H9 (cell line): ENCODE results near the gene EVI5. TPM values are rescaled to one million over a fixed set of nuclear protein-coding genes. Genes with fewer than 3 reads are reported as not detected.

ENCODE experiments used
- DNase-seq: peaks from one replicate; pipeline ENCODE4 v3.0.0-alpha.2; 2017
- H2AFZ ChIP-seq: one replicate; pipeline ENCODE4 v1.6.1; 2013; ENCODE audit warnings: mild to moderate bottlenecking, low read length, control low read depth, moderate library complexity
- H2AK5ac ChIP-seq: 2 replicates; pipeline ENCODE4 v1.6.1; 2013; ENCODE audit warnings: low read length, control low read depth, mixed read lengths; ENCODE audit not compliant: insufficient read length
- H2BK120ac ChIP-seq: one replicate; pipeline ENCODE4 v1.6.1; 2013; ENCODE audit warnings: low read depth, mild to moderate bottlenecking, low read length, control low read depth, inconsistent platforms; ENCODE audit not compliant: poor library complexity, severe bottlenecking
- H2BK12ac ChIP-seq: 2 replicates; pipeline ENCODE4 v1.6.1; 2013; ENCODE audit warnings: low read length, control low read depth, mixed read lengths, low read depth; ENCODE audit not compliant: insufficient read length
- H2BK15ac ChIP-seq: 2 replicates; pipeline ENCODE4 v1.6.1; 2013; ENCODE audit warnings: low read depth, low read length, control low read depth
- H2BK20ac ChIP-seq: one replicate; pipeline ENCODE4 v1.6.1; 2013; ENCODE audit warnings: low read depth, mild to moderate bottlenecking, low read length, control low read depth, inconsistent platforms; ENCODE audit not compliant: poor library complexity, severe bottlenecking
- H2BK5ac ChIP-seq: 2 replicates; pipeline ENCODE4 v1.6.1; 2013; ENCODE audit warnings: low read length, control low read depth, mixed read lengths; ENCODE audit not compliant: insufficient read length
- H3K14ac ChIP-seq: 2 replicates; pipeline ENCODE4 v1.6.1; 2013; ENCODE audit warnings: low read length, control low read depth; ENCODE audit not compliant: insufficient read depth
- H3K18ac ChIP-seq: 2 replicates; pipeline ENCODE4 v1.6.1; 2013; ENCODE audit warnings: low read depth, mild to moderate bottlenecking, mixed read lengths, low read length, control low read depth; ENCODE audit not compliant: insufficient read length
- H3K23ac ChIP-seq: 2 replicates; pipeline ENCODE4 v1.6.1; 2013; ENCODE audit warnings: low read length, control low read depth, mixed read lengths, low read depth; ENCODE audit not compliant: insufficient read length
- H3K23me2 ChIP-seq: 2 replicates; pipeline ENCODE4 v1.6.1; 2013; ENCODE audit warnings: low read depth, mild to moderate bottlenecking, mixed read lengths, low read length, control low read depth; ENCODE audit not compliant: insufficient read length, poor library complexity, severe bottlenecking
- H3K27ac ChIP-seq: 2 replicates; pipeline ENCODE4 v1.5.1; 2013; ENCODE audit warnings: low read length, control low read depth, mixed read lengths, low read depth; ENCODE audit not compliant: insufficient read length
- H3K27me3 ChIP-seq: 2 replicates; pipeline ENCODE4 v1.6.1; 2013; ENCODE audit warnings: low read length, control low read depth, inconsistent platforms; ENCODE audit not compliant: insufficient read depth
- H3K4ac ChIP-seq: 2 replicates; pipeline ENCODE4 v1.6.1; 2013; ENCODE audit warnings: low read depth, mild to moderate bottlenecking, control low read depth, inconsistent platforms, low read length, moderate library complexity
- H3K4me1 ChIP-seq: 2 replicates; pipeline ENCODE4 v1.6.1; 2013; ENCODE audit warnings: low read length, control low read depth, inconsistent platforms; ENCODE audit not compliant: insufficient read depth
- H3K4me2 ChIP-seq: 2 replicates; pipeline ENCODE4 v1.6.1; 2013; ENCODE audit warnings: low read length, control low read depth, mixed read lengths; ENCODE audit not compliant: insufficient read length, insufficient read depth
- H3K56ac ChIP-seq: 2 replicates; pipeline ENCODE4 v1.6.1; 2013; ENCODE audit warnings: low read depth, mild to moderate bottlenecking, mixed read lengths, low read length, control low read depth; ENCODE audit not compliant: insufficient read length
- H3K79me1 ChIP-seq: 2 replicates; pipeline ENCODE4 v1.6.1; 2013; ENCODE audit warnings: low read depth, mild to moderate bottlenecking, moderate library complexity, low read length, control low read depth, inconsistent platforms; ENCODE audit not compliant: insufficient read depth, poor library complexity, severe bottlenecking
- H3K79me2 ChIP-seq: 2 replicates; pipeline ENCODE4 v1.6.1; 2013; ENCODE audit warnings: low read length, control low read depth, inconsistent platforms; ENCODE audit not compliant: insufficient read depth
- H3K9ac ChIP-seq: 2 replicates; pipeline ENCODE4 v1.6.1; 2013; ENCODE audit warnings: low read length, control low read depth, mixed read lengths; ENCODE audit not compliant: insufficient read length; ENCODE audit errors: extremely low read depth
- H3K9me3 ChIP-seq: one replicate; pipeline ENCODE4 v1.6.1; 2013; ENCODE audit warnings: low read depth, low read length, inconsistent platforms; ENCODE audit not compliant: control insufficient read depth
- H3T11ph ChIP-seq: one replicate; pipeline ENCODE4 v1.6.1; 2013; ENCODE audit warnings: mild to moderate bottlenecking, low read length, control low read depth, inconsistent platforms
- H4K20me1 ChIP-seq: one replicate; pipeline ENCODE4 v1.6.1; 2013; ENCODE audit not compliant: control insufficient read depth, insufficient read length, insufficient read depth
- H4K5ac ChIP-seq: 2 replicates; pipeline ENCODE4 v1.6.1; 2013; ENCODE audit warnings: low read depth, mild to moderate bottlenecking, mixed read lengths, low read length, control low read depth; ENCODE audit not compliant: insufficient read length
- H4K8ac ChIP-seq: replicated peaks from 2 replicates; pipeline ENCODE4 v1.6.1; 2013; ENCODE audit warnings: low read length, control low read depth, mixed read lengths, low read depth; ENCODE audit not compliant: insufficient read length
- H4K91ac ChIP-seq: 2 replicates; pipeline ENCODE4 v1.6.1; 2013; ENCODE audit warnings: low read depth, mild to moderate bottlenecking, moderate library complexity, mixed read lengths, low read length, control low read depth; ENCODE audit not compliant: insufficient read length
- H3K27ac Mint-ChIP-seq, 3 experiments: 2 replicates in 2 of 3; 3 replicates in 1 of 3; pipeline ENCODE4 v1.8.0; 2020 to 2021; ENCODE audit warnings: mixed read lengths in 3 of 3, mild to moderate bottlenecking in 1 of 3, moderate library complexity in 1 of 3
- H3K27me3 Mint-ChIP-seq: 2 replicates; pipeline ENCODE4 v1.8.0; 2021; ENCODE audit warnings: low read depth, mild to moderate bottlenecking, moderate library complexity, mixed read lengths
- H3K36me3 Mint-ChIP-seq, 3 experiments: 2 replicates in 2 of 3; 3 replicates in 1 of 3; pipeline ENCODE4 v1.8.0; 2020 to 2021; ENCODE audit warnings: low read depth in 3 of 3, mixed read lengths in 3 of 3; ENCODE audit not compliant: insufficient read depth in 1 of 3
- H3K4me1 Mint-ChIP-seq, 2 experiments: 2 replicates each; pipeline ENCODE4 v1.8.0; 2020; ENCODE audit warnings: mixed read lengths in 2 of 2
- H3K4me3 Mint-ChIP-seq, 2 experiments: 2 replicates in 1 of 2; 3 replicates in 1 of 2; pipeline ENCODE4 v1.8.0; 2020 to 2021; ENCODE audit warnings: mild to moderate bottlenecking in 2 of 2, mixed read lengths in 2 of 2, moderate library complexity in 1 of 2
- H3K9me3 Mint-ChIP-seq, 2 experiments: 2 replicates in 1 of 2; 3 replicates in 1 of 2; pipeline ENCODE4 v1.8.0; 2020; ENCODE audit warnings: mild to moderate bottlenecking in 2 of 2, mixed read lengths in 2 of 2, moderate library complexity in 1 of 2
- WGBS: extraction: QIAGEN DNeasy Blood & Tissue Kit; methylation state at CpG from one replicate; pipeline ENCODE4 v1.1.7; 2013; ENCODE audit warnings: missing lambda C conversion rate, low lambda C conversion rate, mixed read lengths; ENCODE audit not compliant: insufficient read length; ENCODE audit errors: extremely low coverage; 5-methylcytosine and 5-hydroxymethylcytosine counted together
- total RNA-seq: library from RNA; stranded (reverse); gene quantifications from 2 replicates; pipeline ENCODE4 v1.2.1, GENCODE V29; 2021
- TF ChIP-seq, protein P1 (sequence below): fragments of 200-600 bp; sonication (generic); conservative IDR thresholded peaks from 3 replicates; pipeline ENCODE4 v1.8.0; 2021; ENCODE audit warnings: antibody characterized with exemption, mild to moderate bottlenecking

The EVI5 gene
- total RNA-seq, 1 experiment from 2014 or later, result 9.7 TPM

DNA sequence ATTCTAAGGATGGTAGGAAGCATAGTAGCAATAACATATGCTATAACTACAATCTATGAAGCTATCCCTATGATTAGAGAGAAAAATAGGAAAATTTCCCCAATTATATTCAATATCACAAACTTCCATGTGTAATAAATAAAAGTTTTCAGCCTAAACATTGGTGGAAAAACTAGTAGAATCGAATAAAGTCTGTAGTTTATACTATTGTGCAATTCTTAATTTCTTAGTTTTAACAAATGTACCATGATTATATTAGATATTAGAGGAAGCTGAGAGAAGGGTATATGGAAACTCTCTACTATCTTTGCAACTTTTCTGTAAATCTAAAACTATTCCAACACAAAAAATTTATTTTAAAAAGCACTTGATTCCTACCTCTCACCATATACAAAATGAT is 284.4 kb downstream of the EVI5 start:
- Histone ChIP-seq H2BK5ac (no peak overlapping the region), H2BK20ac (no peak overlapping the region), H3K23me2 (no peaks in the 10 kb centered on the region), H2BK12ac (no peak overlapping the region), H4K20me1 (no peaks in the 10 kb centered on the region), H3K4ac (no peak overlapping the region), H3K56ac (no peak overlapping the region), H3K4me2 (no peak overlapping the region), H3T11ph (no peak overlapping the region), H4K91ac (no peak overlapping the region), H3K9me3 (no peaks in the 10 kb centered on the region), H3K79me2 (no peaks in the 10 kb centered on the region), H2BK120ac (no peak overlapping the region), H3K27ac (no peak overlapping the region), H3K79me1 (no peaks in the 10 kb centered on the region), H3K9ac (no peak overlapping the region), H2AFZ (no peak overlapping the region), H3K18ac (no peak overlapping the region), H4K8ac (no peak overlapping the region), H2AK5ac (no peak overlapping the region), H3K23ac (no peak overlapping the region), H3K14ac (no peak overlapping the region), H3K4me1 (no peaks in the 10 kb centered on the region; the same call in 1 of the 2 replicates), H3K27me3 (no peaks in the 10 kb centered on the region), H2BK15ac (no peak overlapping the region), H4K5ac (no peak overlapping the region)
- TF ChIP-seq, protein P1, sequence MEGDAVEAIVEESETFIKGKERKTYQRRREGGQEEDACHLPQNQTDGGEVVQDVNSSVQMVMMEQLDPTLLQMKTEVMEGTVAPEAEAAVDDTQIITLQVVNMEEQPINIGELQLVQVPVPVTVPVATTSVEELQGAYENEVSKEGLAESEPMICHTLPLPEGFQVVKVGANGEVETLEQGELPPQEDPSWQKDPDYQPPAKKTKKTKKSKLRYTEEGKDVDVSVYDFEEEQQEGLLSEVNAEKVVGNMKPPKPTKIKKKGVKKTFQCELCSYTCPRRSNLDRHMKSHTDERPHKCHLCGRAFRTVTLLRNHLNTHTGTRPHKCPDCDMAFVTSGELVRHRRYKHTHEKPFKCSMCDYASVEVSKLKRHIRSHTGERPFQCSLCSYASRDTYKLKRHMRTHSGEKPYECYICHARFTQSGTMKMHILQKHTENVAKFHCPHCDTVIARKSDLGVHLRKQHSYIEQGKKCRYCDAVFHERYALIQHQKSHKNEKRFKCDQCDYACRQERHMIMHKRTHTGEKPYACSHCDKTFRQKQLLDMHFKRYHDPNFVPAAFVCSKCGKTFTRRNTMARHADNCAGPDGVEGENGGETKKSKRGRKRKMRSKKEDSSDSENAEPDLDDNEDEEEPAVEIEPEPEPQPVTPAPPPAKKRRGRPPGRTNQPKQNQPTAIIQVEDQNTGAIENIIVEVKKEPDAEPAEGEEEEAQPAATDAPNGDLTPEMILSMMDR, result no peak
- no peaks in the 10 kb centered on the region for H3K36me3 Mint-ChIP-seq
- no peaks in the 10 kb centered on the region; a peak in 1 of 5 replicates for H3K9me3 Mint-ChIP-seq
- WGBS, result no CpG with 5 or more reads among the region's 1 CpG
- DNase-seq, result no peak
- no peak overlapping the region for H3K4me3 Mint-ChIP-seq
- peaks cover 5% of the 10 kb centered on the region for H3K27me3 Mint-ChIP-seq
- no peak overlapping the region for H3K27ac Mint-ChIP-seq
- no peaks in the 10 kb centered on the region for H3K4me1 Mint-ChIP-seq
